ENCODE data around the gene ERLEC1.

Gene ERLEC1

DNA sequence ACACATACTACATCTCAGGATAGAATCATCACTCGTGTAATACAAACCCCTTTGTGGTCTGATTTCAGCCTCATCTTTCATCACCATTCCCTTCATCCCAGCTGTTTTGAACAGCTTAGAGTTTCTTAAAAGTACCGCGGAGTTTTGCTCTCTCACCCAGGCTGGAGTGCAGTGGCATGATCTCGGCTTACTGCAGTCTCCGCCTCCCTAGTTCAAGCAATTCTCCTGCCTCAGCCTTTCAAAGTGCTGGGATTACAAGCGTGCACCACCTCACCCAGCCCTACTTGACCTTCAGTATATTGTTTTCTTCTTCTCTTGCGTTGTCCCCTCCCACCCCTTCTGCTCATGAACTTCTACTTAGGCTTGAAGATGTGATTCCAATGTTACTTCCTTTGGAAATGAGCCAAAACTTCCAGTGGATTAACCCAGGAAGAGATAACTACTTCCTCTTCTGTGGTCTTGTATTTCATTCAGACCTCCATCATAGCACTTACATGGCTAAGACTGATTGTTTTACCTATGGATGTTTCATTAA lies 15.8 kb downstream of the ERLEC1 start:
- no peak overlapping the region for H3K27ac ChIP-seq
- TF ChIP-seq, protein P1, sequence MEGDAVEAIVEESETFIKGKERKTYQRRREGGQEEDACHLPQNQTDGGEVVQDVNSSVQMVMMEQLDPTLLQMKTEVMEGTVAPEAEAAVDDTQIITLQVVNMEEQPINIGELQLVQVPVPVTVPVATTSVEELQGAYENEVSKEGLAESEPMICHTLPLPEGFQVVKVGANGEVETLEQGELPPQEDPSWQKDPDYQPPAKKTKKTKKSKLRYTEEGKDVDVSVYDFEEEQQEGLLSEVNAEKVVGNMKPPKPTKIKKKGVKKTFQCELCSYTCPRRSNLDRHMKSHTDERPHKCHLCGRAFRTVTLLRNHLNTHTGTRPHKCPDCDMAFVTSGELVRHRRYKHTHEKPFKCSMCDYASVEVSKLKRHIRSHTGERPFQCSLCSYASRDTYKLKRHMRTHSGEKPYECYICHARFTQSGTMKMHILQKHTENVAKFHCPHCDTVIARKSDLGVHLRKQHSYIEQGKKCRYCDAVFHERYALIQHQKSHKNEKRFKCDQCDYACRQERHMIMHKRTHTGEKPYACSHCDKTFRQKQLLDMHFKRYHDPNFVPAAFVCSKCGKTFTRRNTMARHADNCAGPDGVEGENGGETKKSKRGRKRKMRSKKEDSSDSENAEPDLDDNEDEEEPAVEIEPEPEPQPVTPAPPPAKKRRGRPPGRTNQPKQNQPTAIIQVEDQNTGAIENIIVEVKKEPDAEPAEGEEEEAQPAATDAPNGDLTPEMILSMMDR (IDR thresholded peaks at IDR 0.05), result no peak

DNA sequence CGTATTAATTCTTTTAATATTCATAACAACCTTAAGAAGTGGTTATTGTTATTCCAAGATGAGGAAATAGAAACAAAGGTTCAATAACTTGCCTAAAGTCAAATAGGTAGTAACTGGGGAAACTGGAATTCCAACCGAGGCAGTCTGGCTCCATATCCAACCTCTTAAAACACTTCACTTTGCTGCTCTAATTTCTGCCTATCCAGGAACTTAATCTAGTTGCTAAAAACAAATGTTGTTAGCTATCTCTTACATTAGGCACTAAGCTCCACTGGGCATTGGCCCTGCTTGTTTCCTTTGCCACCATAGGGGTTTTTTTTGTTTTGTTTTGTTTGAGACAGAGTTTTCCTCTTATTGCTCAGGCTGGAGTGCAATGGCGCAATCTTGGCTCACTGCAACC lies 24.8 kb downstream of the ERLEC1 start:
- no peak for TF ChIP-seq ZFX (IDR thresholded peaks at IDR 0.05; ENCODE audit: borderline replicate concordance)
- H3K27ac ChIP-seq, result no peak overlapping the region

DNA sequence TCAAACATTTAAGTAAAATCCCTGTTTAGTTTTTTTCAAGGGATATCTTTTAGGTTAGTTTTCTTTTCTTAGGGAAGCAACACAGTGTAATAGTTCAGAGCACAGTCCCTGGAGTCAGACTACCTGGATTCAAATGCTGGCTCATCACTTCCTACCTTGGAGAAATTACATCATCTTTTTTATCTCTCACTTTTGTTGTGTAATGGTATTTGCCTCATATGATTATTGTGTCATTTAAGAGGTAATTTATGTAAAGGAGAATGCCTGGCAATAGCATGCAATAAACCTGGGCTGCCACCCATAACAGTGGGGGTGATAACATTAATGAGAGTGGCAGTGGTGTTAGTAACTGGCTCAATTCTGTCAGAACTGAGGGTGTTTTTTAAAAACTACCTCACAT lies 26.3 kb downstream of the ERLEC1 start:
- H3K27ac ChIP-seq, result no peak overlapping the region
- TF ChIP-seq, protein P1 (IDR thresholded peaks at IDR 0.05), result no peak
- no peak for TF ChIP-seq ZFX (IDR thresholded peaks at IDR 0.05; ENCODE audit: borderline replicate concordance)

DNA sequence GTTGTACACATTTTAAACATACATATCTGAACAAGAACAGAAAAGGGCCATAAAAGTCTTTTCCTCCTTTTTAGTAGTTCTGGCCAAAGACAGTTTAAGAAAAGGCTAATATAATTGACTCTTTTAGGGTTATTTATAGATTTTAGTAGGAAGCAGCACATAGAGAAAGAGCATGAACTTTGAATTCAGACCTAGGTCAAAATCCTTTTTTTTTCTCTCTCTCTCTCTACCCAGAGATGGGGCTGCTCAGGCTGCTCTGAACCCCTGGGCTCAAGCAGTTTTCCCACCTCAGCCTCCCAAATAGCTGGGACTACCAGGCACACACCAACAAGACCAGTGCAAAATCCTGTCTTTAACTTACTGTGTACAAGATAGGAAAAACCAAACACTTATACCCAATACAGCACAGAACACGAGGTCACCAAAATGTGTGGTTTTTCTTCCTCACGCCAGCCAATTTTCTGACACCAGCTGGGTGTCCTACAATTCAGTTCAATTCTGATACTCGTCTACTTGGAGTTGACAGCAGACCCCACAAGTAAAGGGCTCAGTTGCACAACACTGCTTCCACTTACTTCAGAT lies 32.1 kb downstream of the ERLEC1 start:
- TF ChIP-seq, protein P1 (IDR thresholded peaks at IDR 0.05), result no peak
- TF ChIP-seq ZFX (IDR thresholded peaks at IDR 0.05; ENCODE audit: borderline replicate concordance), result no peak
- no peak overlapping the region for H3K27ac ChIP-seq

DNA sequence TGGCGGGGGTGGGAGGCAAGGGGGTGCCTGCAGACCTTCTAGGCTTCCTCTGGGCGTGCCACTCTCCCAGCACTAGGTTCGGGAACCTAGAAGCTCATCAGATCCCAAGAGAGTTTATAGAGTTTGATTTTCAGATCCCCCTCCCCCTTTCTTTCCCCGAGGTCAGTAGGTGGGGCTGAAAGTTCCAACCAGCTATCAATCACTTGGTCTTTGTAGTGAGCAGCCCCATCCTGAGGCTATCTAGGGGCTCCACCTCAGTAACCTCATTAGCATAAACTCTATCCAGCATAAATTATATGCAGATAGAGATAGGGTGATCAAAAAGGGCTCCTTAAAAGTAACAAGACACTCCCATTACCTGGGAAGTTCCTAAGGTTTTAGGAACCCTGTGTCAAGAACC lies 32.8 kb downstream of the ERLEC1 start:
- TF ChIP-seq, protein P1 (IDR thresholded peaks at IDR 0.05), result no peak
- no peak for TF ChIP-seq ZFX (IDR thresholded peaks at IDR 0.05; ENCODE audit: borderline replicate concordance)
- H3K27ac ChIP-seq, result no peak overlapping the region

DNA sequence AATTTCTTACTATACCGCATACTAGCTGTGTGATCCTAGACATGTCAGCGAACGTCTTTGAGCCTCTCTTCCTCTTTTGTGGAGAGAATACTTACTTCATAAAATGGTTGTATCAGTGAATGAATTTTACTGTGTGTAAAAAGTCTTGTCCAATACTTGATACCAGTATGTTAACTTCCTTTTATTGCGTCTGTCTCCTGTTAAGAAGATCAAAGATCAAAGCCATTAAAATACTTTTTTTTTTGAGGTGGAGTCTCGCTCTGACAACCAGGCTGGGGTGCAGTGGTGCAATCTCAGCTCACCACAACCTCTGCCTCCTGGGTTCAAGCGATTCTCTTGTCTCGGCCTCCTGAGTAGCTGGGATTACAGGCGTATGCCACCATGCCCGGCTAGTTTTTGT lies 33.2 kb downstream of the ERLEC1 start:
- H3K27ac ChIP-seq, result no peak overlapping the region
- no peak for TF ChIP-seq ZFX (IDR thresholded peaks at IDR 0.05; ENCODE audit: borderline replicate concordance)
- TF ChIP-seq, protein P1 (IDR thresholded peaks at IDR 0.05), result no peak

DNA sequence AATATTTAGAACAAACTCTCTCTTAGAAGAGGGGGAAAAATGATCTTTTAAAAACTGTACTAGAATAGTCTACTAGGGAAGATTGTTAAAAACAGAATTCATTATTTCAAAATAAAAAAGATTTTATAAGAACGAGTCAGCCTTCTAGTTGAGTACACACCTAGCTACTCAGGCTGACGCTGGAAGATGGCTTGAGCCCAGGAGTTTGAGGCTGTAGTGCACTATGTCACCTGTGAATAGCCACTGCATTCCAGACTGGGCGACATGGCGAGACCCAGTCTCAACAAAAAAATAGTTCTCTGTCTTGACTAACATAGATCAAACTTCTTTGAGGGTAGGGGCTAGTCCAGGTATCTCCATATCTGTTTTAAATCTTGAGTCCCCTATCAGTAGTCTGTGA lies 33.9 kb downstream of the ERLEC1 start:
- TF ChIP-seq, protein P1 (IDR thresholded peaks at IDR 0.05), result no peak
- TF ChIP-seq ZFX (IDR thresholded peaks at IDR 0.05; ENCODE audit: borderline replicate concordance), result no peak
- H3K27ac ChIP-seq, result no peak overlapping the region

DNA sequence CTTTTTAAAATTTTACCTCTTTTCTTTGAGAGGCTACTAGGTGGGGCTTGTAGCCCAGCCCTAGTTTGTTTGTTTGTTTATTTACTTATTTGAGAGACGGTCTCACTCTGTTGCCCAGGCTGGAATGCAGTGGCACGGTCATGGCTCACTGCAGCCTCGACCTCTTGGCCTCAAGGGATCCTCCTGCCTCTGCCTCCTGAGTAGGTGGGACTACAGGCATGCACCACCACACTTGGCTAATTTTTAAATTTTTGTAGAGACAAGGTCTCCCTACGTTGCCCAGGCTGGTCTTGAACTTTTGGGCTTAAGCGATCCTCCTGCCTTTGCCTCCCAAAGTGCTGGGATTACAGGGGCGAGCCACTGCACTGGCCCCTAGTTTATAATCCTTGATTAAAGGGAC lies 35.0 kb downstream of the ERLEC1 start:
- no peak overlapping the region for H3K27ac ChIP-seq
- TF ChIP-seq, protein P1 (IDR thresholded peaks at IDR 0.05), result no peak
- TF ChIP-seq ZFX (IDR thresholded peaks at IDR 0.05; ENCODE audit: borderline replicate concordance), result no peak

All from 22Rv1 (cell line).